GM18909 (cell line): ENCODE results near the gene KIR3DL2.
"Not testable (repeated sequence)": the region's sequence is repeated elsewhere in the genome, so short reads cannot be mapped to it uniquely, and the experiment has no call there.

Source experiments
- ATAC-seq: cut with Tn5 transposase; IDR thresholded peaks from one replicate; pipeline ENCODE4 v1.9.1; 2021; ENCODE audit warnings: mild to moderate bottlenecking; ENCODE audit not compliant: unreplicated experiment, poor library complexity

The KIR3DL2 gene

DNA sequence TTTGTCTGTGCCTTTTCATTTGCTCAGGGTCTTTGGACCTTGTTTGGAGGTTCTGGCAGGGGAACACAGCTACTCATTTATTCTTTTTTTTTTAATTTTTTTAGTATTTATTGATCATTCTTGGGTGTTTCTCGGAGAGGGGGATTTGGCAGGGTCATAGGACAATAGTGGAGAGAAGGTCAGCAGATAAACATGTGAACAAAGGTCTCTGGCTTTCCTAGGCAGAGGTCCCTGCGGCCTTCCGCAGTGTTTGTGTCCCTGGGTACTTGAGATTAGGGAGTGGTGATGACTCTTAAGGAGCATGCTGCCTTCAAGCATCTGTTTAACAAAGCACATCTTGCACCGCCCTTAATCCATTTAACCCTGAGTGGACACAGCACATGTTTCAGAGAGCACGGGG is 57.7 kb downstream of the KIR3DL2 start:
- not testable (repeated sequence) for ATAC-seq
